Activated CD4-positive, alpha-beta T cell treated with anti-CD3 and anti-CD28 coated beads, Interleukin-2, Interleukin-6, amounts not matched to agents 100 ng/mL and 50 ng/mL, durations not matched to agents 16 hours and 8 hours (primary cell): Measurements from ENCODE around the gene MYORG.

Experiments used
- DNase-seq: peaks from one replicate; pipeline ENCODE4 v3.0.0-alpha.2; 2020

Gene MYORG

GRCh38 chr9:34332076-34332964, 44.4 kb downstream of the MYORG start:
- DNase-seq = peak; percentile 28

- DNase-seq = no peak
Observed at GRCh38 chr9:34331196-34331595, 45.5 kb downstream of the MYORG start.

GRCh38 chr9:34328987-34329832, 47.5 kb downstream of the MYORG start, which contains the start of the genes KIF24 and NUDT2:
Gene KIF24 (minus strand): TSS chr9:34329268. CDS start chr9:34311346, 17,922 bp downstream.
Gene NUDT2 (plus strand): TSS chr9:34329569. CDS start chr9:34339040, 9,471 bp downstream.
- DNase-seq = peak; percentile 99

- no peak for DNase-seq
Observed at GRCh38 chr9:34328500-34328986, 48.2 kb downstream of the MYORG start.

- DNase-seq = no peak
Observed at GRCh38 chr9:34326690-34327089, 50.0 kb downstream of the MYORG start.

GRCh38 chr9:34322899-34323591, 53.7 kb downstream of the MYORG start:
- DNase-seq = no peak

- no peak for DNase-seq
Observed at GRCh38 chr9:34321451-34321850, 55.2 kb downstream of the MYORG start.

- no peak for DNase-seq
Observed at GRCh38 chr9:34318163-34318790, 58.4 kb downstream of the MYORG start.

- DNase-seq = no peak
Observed at GRCh38 chr9:34317436-34317835, 59.3 kb downstream of the MYORG start.
